Osteoblast (primary cell): Measurements from ENCODE around the gene GHITM. TPM values are rescaled to one million over a fixed set of nuclear protein-coding genes. Genes with fewer than 3 reads are reported as not detected.
"Not testable (repeated sequence)": the region's sequence is repeated elsewhere in the genome, so short reads cannot be mapped to it uniquely, and the experiment has no call there.

Experiments
- DNase-seq: peaks from one replicate; pipeline ENCODE4 v3.0.0; 2011; ENCODE audit warnings: low spot score, mixed read lengths; ENCODE audit not compliant: insufficient read length; ENCODE audit errors: missing footprints
- H2AFZ ChIP-seq: 2 replicates; pipeline ENCODE4 v1.6.0; 2011; ENCODE audit warnings: mild to moderate bottlenecking, low read length
- H3K27ac ChIP-seq: 2 replicates; pipeline ENCODE4 v1.5.1; 2011; ENCODE audit warnings: mild to moderate bottlenecking, low read depth, low read length, moderate library complexity
- H3K27me3 ChIP-seq: 2 replicates; pipeline ENCODE4 v1.6.0; 2012; ENCODE audit warnings: mild to moderate bottlenecking, control low read depth, inconsistent platforms, low read length, moderate library complexity; ENCODE audit not compliant: insufficient read depth
- H3K36me3 ChIP-seq: 2 replicates; pipeline ENCODE4 v1.5.1; 2011; ENCODE audit warnings: mild to moderate bottlenecking, low read length, control low read depth, moderate library complexity; ENCODE audit not compliant: insufficient read depth
- H3K4me1 ChIP-seq: 2 replicates; pipeline ENCODE4 v1.5.1; 2011; ENCODE audit warnings: mild to moderate bottlenecking, low read length, control low read depth, moderate library complexity; ENCODE audit not compliant: insufficient read depth
- H3K4me2 ChIP-seq: 2 replicates; pipeline ENCODE4 v1.6.0; 2011; ENCODE audit warnings: mild to moderate bottlenecking, low read length; ENCODE audit not compliant: insufficient read depth
- H3K4me3 ChIP-seq: fragments of 200-600 bp; sonication (generic); 3 replicates; pipeline ENCODE4 v1.5.1; 2012; ENCODE audit warnings: mild to moderate bottlenecking, low read length, inconsistent platforms; ENCODE audit not compliant: insufficient read depth
- H3K79me2 ChIP-seq: 2 replicates; pipeline ENCODE4 v1.6.0; 2012; ENCODE audit warnings: mild to moderate bottlenecking, low read length, control low read depth, inconsistent platforms; ENCODE audit not compliant: insufficient read depth
- H3K9me3 ChIP-seq: 2 replicates; pipeline ENCODE4 v1.5.1; 2011; ENCODE audit warnings: low read depth, low read length, control low read depth
- H4K20me1 ChIP-seq: 2 replicates; pipeline ENCODE4 v1.6.0; 2012; ENCODE audit warnings: mild to moderate bottlenecking, low read length, control low read depth; ENCODE audit not compliant: insufficient read depth
- total RNA-seq: library from RNA; depleted of rRNA; stranded (reverse); fragments of >200 nt; gene quantifications from 2 replicates; pipeline ENCODE4 v1.2.3, GENCODE V29; 2012
- TF ChIP-seq, protein P1 (sequence below): IDR thresholded peaks from 2 replicates; pipeline ENCODE4 v1.5.1; 2011; ENCODE audit warnings: mild to moderate bottlenecking, low read depth, low read length, moderate library complexity; ENCODE audit errors: extremely low read depth

GHITM gene
- total RNA-seq, 1 donor = 189 TPM

DNA sequence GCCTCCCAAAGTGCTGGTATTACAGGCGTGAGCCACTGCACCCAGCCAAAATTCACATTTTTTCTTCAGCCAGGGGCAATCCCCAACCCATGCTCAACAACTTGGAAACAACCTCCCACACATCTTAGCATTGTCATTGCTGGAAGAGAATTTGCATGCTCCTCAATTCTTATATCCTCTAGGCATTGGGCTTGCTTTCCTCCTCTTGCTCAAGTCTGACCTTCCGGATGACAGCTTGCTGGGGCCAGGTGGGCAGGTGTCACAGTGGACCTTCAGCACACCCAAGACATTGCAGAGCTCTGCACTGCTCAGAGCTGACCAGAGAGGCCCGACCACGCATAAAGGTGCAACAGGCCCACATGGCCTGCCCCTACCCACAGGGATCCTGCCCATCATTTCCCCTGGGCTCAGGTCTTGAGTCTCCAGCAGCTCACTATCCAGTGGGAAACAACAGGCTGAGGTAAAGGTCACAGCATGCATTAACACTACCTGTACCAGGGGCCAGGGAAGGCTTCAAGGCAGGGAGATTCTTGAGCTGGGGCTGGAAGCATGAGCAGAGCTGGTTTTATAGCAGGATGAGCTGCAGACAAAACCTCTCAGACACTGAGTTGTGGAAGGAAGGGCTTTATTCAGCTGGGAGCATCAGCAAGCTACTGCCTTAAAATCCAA lies 27.4 kb downstream of the GHITM start:
- H3K4me1 ChIP-seq = no peaks in the 10 kb centered on the region
- no peak for DNase-seq
- no peaks in the 10 kb centered on the region for H3K9me3 ChIP-seq
- no peak overlapping the region for H3K27ac ChIP-seq
- peaks cover 5% of the 10 kb centered on the region for H3K27me3 ChIP-seq
- H3K36me3 ChIP-seq = no peaks in the 10 kb centered on the region
- no peak overlapping the region for H3K4me3 ChIP-seq
- H3K4me2 ChIP-seq = no peak overlapping the region
- H4K20me1 ChIP-seq = no peaks in the 10 kb centered on the region
- H2AFZ ChIP-seq = no peak overlapping the region
- H3K79me2 ChIP-seq = no peaks in the 10 kb centered on the region
- TF ChIP-seq, protein P1, sequence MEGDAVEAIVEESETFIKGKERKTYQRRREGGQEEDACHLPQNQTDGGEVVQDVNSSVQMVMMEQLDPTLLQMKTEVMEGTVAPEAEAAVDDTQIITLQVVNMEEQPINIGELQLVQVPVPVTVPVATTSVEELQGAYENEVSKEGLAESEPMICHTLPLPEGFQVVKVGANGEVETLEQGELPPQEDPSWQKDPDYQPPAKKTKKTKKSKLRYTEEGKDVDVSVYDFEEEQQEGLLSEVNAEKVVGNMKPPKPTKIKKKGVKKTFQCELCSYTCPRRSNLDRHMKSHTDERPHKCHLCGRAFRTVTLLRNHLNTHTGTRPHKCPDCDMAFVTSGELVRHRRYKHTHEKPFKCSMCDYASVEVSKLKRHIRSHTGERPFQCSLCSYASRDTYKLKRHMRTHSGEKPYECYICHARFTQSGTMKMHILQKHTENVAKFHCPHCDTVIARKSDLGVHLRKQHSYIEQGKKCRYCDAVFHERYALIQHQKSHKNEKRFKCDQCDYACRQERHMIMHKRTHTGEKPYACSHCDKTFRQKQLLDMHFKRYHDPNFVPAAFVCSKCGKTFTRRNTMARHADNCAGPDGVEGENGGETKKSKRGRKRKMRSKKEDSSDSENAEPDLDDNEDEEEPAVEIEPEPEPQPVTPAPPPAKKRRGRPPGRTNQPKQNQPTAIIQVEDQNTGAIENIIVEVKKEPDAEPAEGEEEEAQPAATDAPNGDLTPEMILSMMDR = no peak

DNA sequence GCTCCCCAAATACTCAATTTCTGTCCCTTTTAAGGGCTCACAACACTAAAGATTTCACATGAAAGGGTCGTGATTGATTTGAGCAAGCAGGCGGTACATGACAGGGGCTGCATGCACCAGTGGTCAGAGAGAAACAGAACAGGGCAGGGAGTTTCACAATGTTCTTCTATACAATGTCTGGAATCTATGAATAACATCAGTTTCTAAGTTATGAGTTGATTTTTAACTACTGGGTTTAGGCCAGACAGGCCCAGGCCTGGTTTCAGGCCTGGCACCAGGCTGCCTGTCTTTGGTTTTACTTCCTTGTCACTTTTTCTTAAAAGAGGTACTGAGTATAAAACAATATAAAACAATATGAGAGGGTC lies 28.0 kb downstream of the GHITM start:
- DNase-seq, H3K36me3 ChIP-seq, H3K4me2 ChIP-seq, H2AFZ ChIP-seq, H4K20me1 ChIP-seq, H3K4me3 ChIP-seq, H3K4me1 ChIP-seq, H3K27me3 ChIP-seq, H3K79me2 ChIP-seq, H3K9me3 ChIP-seq, H3K27ac ChIP-seq: not testable (repeated sequence)

DNA sequence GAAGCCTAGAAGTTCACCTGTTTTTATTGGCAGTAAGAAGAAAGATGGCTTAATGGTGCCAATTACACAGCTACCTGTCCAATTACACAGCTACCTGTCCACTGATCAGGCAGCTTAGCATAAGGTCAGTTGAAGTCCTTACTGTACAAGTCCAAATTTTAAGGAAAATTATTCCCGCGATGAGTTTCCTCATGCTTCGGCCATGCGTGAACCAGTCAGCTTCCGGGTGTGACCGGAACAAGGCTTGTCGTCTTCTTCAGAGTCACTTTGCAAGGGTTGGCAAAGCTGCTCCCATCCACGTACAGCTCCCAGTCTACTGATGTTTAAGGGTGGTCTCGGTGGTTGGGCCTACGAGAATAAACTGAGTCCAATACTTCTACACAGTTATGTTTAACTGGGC lies 29.1 kb downstream of the GHITM start:
- H3K36me3 ChIP-seq, H3K9me3 ChIP-seq, H3K79me2 ChIP-seq, H3K4me3 ChIP-seq, DNase-seq, H3K27me3 ChIP-seq, H3K27ac ChIP-seq, H4K20me1 ChIP-seq, H3K4me1 ChIP-seq, H3K4me2 ChIP-seq, H2AFZ ChIP-seq: not testable (repeated sequence)

DNA sequence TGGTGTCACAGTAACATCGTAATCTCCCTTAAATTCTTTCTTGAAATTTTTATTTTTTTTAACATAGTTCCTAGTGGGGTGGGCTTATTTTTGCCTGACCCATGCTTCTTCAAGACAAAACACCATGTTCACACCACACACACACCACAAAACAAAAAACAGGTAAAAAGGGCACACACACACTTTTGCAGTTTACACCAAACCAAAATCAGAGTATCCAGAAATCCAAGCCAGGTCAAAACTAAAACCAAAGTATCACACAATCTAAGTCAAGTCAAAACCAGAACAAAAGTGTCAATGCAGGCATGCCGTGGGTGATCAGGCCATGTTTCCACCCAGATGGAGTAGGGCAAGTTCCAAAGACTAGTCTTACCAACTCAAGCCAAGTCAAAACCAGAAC lies 31.9 kb downstream of the GHITM start:
- not testable (repeated sequence) for H2AFZ ChIP-seq, H4K20me1 ChIP-seq, H3K4me1 ChIP-seq, H3K27ac ChIP-seq, H3K9me3 ChIP-seq, H3K27me3 ChIP-seq, H3K4me3 ChIP-seq, H3K79me2 ChIP-seq, H3K4me2 ChIP-seq, H3K36me3 ChIP-seq, DNase-seq

DNA sequence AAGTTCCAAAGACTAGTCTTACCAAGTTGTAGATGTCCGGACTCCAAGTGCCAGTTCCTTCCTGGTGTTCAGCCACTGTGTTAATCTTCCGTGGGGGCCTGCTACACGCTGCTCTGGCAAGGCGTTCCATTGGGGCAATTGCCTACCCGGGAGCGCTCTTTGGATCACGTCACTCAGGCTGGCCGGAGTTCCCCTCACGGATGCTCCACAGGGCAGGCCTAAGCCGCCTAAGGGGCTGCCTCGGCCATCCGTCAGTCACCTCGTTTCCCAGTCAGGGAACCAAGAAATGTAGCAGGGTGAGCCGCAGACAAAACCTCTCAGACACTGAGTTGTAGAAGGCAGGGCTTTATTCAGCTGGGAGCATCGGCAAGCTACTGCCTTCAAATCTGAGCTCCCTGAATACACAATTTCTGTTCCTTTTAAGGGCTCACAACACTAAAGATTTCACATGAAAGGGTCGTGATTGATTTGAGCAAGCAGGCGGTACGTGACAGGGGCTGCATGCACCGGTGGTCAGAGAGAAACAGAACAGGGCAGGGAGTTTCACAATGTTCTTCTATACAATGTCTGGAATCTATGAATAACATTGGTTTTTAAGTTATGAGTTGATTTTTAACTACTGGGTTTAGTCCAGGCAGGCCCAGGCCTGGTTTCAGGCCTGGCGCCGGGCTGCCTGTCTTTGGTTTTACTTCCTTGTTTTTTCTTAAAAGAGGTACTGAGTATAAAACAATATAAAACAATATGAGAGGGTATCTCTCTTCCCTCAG lies 32.6 kb downstream of the GHITM start:
- not testable (repeated sequence) for H3K4me1 ChIP-seq, H4K20me1 ChIP-seq, H3K27ac ChIP-seq, DNase-seq, H3K27me3 ChIP-seq, H3K9me3 ChIP-seq, H3K79me2 ChIP-seq, H2AFZ ChIP-seq, H3K36me3 ChIP-seq, H3K4me2 ChIP-seq, H3K4me3 ChIP-seq
